Measurements from ENCODE around the gene NTHL1. TPM values are rescaled to one million over a fixed set of nuclear protein-coding genes. Genes with fewer than 3 reads are reported as not detected.

Gene NTHL1
- total and polyA plus RNA-seq, 2 donors (not counting 3 experiments of a cell fraction or from before 2014, with no cell fraction given): 39.8 to 65.8 TPM

- no peak overlapping the region for H3K27ac ChIP-seq (ENCODE audit: insufficient read depth, low read depth, low read length)
- H3K4me1 ChIP-seq (ENCODE audit: control insufficient read depth, extremely low read depth, insufficient read depth, low read length): no peaks in the 10 kb centered on the region
- H3K79me2 ChIP-seq (ENCODE audit: control insufficient read depth, insufficient read depth, low read length): peaks cover under 1% of the 10 kb centered on the region
- H3K9ac ChIP-seq (replicated peaks; ENCODE audit: extremely low read depth, insufficient read depth, low read length): no peak overlapping the region
- POLR2A ChIA-PET: no interaction called here
- H3K4me3 ChIP-seq (replicated peaks in 1 of 3; ENCODE audit: insufficient read depth in 1 of 3, low read depth in 1 of 3, low read length in 3 of 3): no peak overlapping the region
- FAIRE-seq (no peak), DNase-seq (ENCODE audit: low read depth, low spot score) (no peak)
- H3K9me1 ChIP-seq (replicated peaks; ENCODE audit: control insufficient read depth, extremely low read depth, insufficient read depth, low read length): no peaks in the 10 kb centered on the region
- no peaks in the 10 kb centered on the region for H4K20me1 ChIP-seq (replicated peaks; ENCODE audit: control insufficient read depth, extremely low read depth, insufficient read depth, low read length)
- dilution Hi-C loops (cut with MboI; ENCODE audit: extremely low pct_ligation_motif_present, low sequenced_read_pairs) (no loop called here), intact Hi-C loops (cut with micrococcal nuclease) (no loop called here)
- H3K27me3 ChIP-seq (ENCODE audit: control insufficient read depth in 2 of 2, insufficient read depth in 2 of 2, low read length in 2 of 2): no peaks in the 10 kb centered on the region
- H3K9me3 ChIP-seq (replicated peaks; ENCODE audit: control insufficient read depth, insufficient read depth, low read length): no peaks in the 10 kb centered on the region
- peaks cover 5 to 42% of the 10 kb centered on the region in 2 experiments for H3K36me3 ChIP-seq (ENCODE audit: control insufficient read depth in 2 of 2, extremely low read depth in 1 of 2, insufficient read depth in 2 of 2, low read length in 2 of 2)
- no peak overlapping the region for H3K4me2 ChIP-seq (ENCODE audit: insufficient read depth, low read length)
- CTCF ChIA-PET: interaction anchor here (1.4 kb wide), 2 partner anchors 31 to 87 kb away, joined by 3 read pairs; no protein-coding TSS in a partner anchor
- no TSS peak for BruUV-seq (replicated peaks)
- no peak overlapping the region for H2AFZ ChIP-seq (ENCODE audit: low read depth, low read length)
- TF ChIP-seq MAX (IDR thresholded peaks at IDR 0.05; ENCODE audit: insufficient read depth, insufficient read length) (no peak), JUN (IDR thresholded peaks at IDR 0.05; ENCODE audit: borderline replicate concordance, insufficient read depth, insufficient read length, low read depth) (no peak), EZH2 (IDR thresholded peaks at IDR 0.05; ENCODE audit: borderline replicate concordance, low read depth, low read length, severe bottlenecking) (no peak), POLR2A (IDR thresholded peaks at IDR 0.05; ENCODE audit: low read depth, low read length) (no peak), GATA2 (IDR thresholded peaks at IDR 0.05; ENCODE audit: insufficient read depth, insufficient read length, low read depth, low read length) (no peak), CTCF (IDR thresholded peaks at IDR 0.05; ENCODE audit: extremely low read depth in 1 of 2, insufficient read depth in 1 of 2, low read depth in 1 of 2, low read length in 2 of 2) (no peak), FOS (IDR thresholded peaks at IDR 0.05; ENCODE audit: borderline replicate concordance, insufficient read depth, low read length) (no peak), POLR2AphosphoS5 (IDR thresholded peaks at IDR 0.05; ENCODE audit: insufficient read depth, low read depth, low read length) (no peak), MYC (IDR thresholded peaks at IDR 0.05; ENCODE audit: low read depth, low read length) (no peak)
Measured at GRCh38 chr16:2053897-2054296, 6.3 kb upstream of the NTHL1 start.

Measured in endothelial cell of umbilical vein (primary cell).